HG03457 (cell line): ENCODE measurements around the gene RIMS4.

Source experiments
- ATAC-seq: cut with Tn5 transposase; IDR thresholded peaks from one replicate; pipeline ENCODE4 v1.9.1; 2021; ENCODE audit warnings: moderate number of reproducible peaks; ENCODE audit not compliant: unreplicated experiment

RIMS4 gene

DNA sequence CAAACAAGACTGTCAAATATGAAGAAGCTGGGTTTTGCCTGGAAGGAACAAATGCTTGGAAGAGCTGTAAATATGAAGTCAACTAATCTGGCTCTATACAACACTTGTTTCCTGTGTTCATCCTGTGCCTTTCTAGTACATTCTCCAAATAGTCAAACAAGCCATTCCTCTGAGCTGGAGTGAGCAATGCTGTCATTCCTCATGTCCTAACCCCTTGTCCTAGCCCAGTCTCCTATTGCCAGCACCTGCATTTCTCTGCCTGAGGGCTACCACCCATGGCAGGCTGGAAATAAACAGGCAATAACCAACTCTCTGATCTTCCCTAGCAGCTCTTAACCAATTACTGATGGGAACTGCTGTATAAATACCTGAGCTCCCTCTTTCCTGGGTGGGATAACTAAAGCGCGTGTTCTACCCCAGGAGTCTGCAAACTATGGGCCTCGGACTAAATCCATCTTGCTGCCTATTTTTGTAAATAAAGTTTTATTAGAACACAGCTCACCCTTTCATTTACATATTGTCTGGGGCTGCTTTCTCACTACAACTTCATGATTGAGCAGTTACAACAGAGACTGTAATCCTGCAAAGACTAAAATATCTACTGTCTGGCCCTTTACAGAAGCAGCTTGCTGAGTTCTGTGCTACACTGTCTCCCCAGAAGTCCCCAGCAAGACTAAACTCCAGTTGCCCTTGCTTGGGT, 13.4 kb downstream of the RIMS4 start:
- no peak for ATAC-seq

DNA sequence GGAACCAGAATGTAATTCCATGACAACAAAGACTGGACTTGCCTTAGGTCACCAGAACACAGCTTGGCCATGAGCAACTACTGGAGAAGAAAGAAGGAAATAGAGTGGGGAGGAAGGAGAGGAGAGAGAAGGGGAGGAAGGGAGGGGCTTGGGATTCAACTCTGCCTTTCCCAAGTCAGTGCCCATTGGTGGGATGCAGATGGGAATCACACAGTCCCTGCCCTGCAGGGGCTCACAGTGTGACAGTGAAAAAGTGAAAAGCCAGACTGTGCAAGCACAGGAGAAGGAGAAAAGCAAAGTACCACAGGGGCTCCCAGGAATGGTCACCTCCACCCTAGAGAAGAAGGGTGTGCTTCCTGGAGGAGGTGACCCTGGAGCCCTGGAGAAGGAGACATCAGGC, 14.0 kb downstream of the RIMS4 start:
- ATAC-seq: no peak

DNA sequence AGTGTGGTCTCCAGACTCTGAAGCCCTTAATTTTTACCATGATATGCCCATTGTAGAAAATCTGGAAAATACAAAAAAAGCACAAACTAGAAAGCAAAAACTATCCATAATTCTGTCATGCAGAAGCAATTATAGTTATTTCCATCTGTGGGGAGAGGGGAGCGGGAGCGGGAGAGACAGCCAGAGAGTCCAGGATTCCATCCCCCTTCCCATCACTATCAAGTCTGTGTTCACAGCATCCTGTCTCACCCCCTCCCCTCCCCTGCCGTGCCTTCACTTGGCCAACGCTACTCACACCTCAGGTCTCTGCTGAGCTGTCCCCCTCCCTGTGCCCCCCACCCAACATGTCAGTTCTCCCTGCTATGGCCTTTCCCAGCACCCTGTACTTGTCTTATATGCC, 14.5 kb downstream of the RIMS4 start:
- ATAC-seq: no peak

DNA sequence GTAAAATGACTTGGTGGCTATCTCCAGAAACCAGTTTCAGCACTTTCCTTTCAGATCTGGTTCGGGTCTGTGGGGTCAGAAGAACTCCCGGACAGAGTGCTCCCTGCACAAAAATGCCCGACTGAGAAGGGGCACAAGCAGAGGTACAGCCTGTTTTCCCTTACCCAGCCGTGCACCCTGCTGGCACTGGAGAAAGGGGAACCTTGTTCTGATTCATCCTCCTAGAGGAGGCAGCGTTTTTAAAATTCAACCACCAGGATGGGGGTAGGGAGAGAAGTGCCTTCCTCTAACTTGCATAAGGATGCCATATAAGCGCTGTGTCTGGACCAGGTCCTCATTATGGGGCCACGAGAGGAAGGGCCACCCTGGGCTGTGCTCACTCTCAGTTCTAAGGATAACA, 17.6 kb downstream of the RIMS4 start:
- ATAC-seq: no peak

DNA sequence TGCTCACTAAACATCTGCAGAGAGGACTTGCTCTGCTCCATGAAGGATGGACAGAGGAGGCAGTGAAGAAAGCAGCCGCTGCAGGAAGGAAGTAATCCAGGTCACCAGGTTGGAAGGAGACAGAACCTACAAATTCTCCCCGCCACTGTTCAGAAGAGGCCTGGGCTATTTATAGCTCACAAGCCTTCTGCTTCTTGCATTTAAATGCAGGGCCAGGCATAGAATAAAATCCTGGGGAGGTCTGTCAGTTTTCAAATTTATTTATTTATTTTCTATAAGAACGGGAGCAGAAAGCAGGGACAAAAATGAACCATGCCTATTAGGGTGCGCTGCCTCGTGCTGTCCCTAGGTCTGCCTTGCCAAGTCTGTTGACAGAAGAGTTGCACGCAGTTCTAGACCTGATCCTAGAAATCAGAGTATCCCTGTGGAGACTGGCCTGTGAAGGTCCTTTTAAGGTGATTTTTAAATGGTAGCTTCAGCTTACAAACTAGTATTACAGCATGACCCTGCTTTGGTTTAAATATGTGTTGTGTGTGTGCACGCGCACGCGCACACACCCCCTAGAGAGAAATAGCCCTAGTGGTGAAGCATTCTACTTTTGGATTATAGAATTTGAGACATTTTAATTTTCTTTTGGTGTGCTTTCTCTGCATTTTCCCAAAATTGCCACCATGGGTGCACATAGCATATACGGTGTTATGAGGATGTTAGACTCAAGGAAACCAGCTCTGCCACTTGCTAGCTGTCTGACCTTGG, 19.5 kb downstream of the RIMS4 start:
- ATAC-seq: no peak

DNA sequence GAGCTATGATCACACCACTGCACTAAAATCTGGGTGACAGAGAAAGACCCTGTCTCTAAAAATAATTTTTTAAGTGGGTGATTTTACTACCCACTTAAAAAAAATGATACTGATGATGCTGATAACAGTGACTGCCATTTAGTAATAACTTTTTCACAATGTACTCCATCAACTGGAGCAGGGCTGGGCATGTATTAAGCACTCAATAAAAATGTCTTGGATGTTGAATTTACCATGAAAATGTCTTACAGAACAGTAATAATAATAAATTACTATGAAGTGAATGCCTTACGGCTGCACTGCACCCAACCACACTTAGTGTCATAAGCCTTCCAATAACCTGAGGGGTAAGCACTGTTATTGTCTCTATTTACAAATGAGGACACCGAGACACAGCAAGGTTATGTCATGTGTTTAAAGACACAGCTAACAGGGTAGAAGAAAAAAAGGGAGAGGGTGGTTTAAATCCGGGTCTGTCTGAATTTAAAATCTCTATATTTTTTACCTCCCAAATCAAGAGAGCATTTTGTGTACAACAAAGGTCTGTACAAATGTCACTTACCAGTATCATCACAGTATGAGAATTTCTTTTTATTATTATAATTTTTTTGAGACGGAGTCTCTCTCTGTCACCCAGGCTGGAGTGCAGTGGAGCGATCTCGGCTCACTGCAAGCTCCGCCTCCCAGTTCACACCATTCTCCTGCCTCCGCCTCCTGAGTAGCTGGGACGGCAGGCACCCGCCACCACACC, 21.5 kb downstream of the RIMS4 start:
- ATAC-seq: no peak

DNA sequence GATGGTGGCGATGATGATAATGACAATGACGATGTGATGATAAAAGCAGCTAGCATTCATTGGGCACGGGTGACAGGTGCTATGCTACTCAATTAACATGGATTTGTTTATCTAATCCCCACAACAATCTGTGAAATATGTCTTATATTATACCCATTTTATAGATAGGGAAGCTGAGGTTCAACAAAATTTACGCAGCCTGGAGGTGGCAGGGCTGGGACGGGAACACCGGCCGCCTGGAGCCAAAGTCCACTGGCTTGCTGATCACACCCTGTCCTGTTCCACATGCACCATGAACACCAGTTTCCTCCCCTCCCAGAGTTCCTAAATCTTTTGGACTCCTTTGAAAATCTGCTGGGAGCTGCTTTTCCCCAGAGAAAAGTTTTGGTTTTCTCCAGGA, 23.0 kb downstream of the RIMS4 start:
- no peak for ATAC-seq

DNA sequence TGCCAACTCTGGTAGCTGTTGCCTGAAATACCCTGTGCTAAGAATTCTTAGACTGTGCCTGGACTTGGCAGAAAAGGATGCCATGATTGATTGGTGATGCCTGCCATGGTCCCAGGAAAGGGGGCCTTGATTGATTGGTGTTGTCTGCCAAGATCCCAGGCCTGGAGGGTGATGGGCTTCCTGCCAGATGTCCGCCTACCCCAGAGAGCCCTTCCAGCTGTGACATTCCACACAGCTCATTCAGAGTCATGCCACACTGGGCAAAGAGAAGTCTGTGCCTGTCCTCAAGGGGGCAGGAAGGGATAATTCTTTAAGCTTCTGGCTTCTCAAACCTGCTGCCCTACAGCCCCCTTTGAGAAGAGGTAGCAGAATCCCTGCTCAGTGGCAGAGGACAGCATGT, 24.6 kb downstream of the RIMS4 start:
- no peak for ATAC-seq

DNA sequence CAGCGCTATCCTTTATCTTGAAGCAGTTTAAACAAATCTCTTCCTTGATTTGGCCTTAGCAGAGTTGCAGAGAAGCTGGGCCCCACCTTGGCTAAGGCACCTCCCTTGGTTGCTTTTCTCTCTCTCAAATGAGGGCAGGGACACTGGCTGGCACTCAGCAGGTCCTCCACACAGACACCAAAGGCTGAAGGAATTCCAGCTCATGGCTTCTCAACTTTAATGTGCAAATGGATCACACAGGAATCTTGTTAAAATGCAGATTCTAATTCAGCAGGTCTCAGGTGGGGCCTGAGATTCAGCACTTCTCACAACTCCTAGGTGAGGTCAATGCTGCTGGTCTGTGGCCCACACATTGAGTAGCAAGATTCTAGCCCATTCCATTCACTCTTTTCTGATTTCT, 25.7 kb downstream of the RIMS4 start:
- no peak for ATAC-seq

DNA sequence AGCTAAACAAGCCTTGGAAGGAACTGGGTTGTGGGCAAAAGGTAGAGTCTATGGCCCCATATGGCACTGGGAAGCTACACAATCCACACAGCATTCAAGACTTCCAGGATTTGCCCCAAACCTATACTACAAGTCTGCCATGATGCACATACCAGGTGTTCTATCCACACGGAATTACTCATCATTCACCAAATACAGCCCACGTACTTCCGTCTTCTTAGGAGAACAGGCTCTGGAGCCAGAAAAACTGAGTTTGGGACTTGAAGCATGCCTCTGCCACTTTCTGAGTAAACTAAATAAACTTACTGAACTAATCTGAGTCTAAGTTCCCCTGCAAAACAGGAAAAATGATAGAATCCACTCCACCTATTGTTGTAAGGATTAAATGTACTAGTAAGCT, 28.6 kb downstream of the RIMS4 start:
- no peak for ATAC-seq

DNA sequence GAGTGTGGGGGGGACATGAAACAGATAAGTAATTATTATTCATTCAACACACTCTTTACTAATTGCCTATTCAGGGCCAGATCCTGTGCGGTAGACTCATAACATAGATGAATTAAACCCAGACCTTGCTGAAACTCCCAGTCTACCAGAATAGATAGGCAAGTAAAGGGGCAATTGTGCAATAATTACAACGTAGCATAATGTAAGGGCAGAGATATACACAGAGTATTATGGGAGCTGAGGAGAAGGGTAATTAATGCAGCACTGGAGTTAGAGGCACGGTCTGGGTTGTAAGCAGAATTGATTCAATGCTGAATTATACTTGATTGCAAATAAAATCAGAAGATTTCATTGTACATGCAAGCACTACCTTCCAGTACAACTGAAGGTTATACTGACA, 29.2 kb downstream of the RIMS4 start:
- no peak for ATAC-seq

DNA sequence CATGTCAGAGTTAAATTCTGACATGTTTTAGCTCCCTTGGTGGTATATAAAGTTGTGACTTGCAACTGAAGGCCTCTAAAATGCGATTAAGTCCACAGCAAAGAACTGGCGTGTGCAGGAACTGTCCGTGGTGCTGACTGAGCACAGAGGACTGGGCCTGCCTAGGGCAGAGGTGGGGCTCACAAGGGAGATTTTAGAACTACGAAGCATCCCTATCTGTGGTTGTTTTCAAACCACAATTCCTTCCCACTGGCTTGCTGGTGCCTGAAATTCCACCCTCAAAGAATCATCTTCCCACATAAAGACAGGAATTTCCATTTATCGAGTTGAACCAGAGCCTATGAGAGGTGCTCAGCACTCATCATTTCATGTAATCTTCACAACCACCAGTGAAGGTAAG, 30.1 kb downstream of the RIMS4 start:
- ATAC-seq: no peak

DNA sequence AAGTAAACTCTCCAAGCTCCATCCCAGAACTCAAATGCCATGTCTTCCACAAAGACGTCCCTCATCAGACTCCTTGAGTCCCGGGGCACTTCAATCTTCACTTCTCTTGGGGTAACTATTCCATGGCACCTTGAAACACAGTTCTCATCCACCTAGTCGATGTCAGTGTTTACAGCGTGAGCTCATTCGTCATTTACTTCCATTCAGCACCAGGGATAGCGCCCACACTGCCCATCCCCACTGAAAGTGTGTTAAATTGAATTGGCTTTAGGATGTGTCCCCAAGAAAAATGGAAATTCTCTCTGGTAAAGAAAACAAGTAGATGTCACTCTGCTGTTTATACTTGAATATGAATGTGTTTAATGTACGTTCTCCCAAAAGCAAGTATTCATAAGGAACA, 33.4 kb downstream of the RIMS4 start:
- no peak for ATAC-seq

DNA sequence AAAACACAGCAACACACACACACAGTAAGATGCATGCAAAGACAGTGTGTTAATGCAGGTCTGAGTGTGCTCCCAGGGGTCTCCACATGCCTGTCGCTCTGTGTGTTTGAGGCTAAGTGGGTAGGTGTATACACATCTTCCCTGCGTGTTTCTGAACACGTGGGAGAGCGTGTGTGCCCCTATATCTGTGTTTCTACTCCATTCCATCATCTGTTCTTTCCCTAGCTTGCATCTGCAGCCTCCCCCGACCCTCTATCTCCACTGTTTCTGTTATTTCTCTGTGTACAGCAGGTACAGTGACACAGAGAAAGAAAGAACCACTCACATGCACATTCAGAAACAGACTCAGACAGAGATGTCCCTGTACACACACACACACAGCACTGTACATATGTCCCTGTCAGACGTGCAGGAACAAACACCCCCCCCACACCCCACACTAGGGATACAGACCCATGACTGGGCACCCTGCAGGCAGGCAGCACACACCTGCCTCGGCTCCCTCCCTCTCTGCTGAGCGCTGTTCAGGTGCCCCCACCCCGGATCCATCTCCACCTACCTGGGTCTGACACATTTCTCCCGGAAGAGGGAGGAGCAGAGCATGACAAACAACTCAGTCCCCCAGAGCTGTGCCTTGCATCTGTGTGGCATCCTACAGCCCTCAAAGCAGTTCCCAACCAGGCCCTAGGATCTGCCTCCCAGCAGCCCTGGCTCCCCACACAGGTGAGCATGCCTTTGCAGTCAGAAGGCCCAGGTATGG, 37.1 kb downstream of the RIMS4 start:
- no peak for ATAC-seq

DNA sequence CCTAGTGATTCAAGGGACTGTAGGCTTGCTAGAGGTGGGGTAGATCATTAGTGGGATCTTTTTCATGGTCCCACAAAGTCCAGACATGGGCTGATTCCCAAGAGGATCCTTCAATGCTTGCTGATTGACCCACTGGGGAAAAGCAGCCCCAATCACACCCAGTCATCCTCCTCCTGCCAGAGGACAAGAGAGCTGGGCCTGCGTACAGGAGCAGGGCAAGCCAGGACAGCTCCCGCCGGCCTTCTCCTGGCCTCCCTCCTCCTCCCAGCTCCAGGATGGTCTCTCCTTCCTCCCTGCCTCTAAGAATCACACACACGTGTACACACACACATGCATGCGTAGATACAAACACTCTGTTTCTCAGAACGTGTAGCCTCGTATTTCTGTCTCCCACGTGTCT, 37.7 kb downstream of the RIMS4 start:
- no peak for ATAC-seq

DNA sequence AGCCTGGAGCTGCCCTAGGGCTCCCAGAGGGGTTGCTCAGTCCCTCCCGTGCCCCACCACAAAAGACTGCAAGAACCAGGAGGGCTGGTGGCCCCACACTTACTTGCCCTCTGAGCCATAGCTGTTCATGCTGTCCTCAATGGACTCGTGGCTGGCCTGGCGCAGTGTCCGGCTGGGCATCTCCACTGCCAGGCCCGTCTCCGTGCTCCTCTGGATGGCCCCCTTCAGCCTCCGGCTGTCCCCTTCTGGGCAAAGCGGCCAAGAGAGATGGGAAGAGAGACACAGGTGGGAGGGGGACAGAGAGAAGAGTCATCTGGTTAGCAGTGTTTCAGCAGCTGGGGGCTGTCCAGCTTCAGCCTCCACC, 39.2 kb downstream of the RIMS4 start:
- no peak for ATAC-seq

DNA sequence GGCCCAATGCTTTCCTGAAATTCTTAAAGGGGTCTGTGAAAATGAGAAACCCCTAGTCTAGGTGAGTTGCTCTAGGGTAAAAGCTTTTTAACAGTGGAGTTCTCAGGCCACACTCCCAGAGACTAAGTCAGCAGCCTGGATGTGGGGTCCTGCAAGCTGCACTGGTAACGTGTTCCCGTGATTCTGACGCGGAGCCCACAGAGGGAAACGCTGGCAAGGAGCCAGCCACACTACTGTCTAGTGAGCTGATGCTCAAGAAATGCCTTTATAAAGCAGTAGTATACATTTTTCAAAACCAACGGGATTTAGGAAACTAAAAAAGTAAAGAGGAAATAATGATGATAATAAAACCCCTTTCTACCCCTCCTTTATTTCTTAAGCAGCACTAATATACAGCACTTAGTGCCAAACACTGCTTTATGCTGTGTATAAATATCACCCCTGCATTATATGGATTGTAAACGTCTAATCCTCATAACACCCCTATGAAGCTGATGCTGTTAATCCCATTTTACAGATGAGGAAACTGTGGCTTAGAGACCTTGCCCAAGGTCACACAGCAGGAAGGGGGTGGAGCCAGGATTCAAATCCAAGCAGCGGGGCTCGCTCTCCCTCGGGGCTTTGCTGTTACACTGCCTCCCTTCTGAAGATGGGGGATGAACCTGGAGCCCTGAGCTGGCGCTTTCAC, 39.7 kb downstream of the RIMS4 start:
- ATAC-seq: no peak

DNA sequence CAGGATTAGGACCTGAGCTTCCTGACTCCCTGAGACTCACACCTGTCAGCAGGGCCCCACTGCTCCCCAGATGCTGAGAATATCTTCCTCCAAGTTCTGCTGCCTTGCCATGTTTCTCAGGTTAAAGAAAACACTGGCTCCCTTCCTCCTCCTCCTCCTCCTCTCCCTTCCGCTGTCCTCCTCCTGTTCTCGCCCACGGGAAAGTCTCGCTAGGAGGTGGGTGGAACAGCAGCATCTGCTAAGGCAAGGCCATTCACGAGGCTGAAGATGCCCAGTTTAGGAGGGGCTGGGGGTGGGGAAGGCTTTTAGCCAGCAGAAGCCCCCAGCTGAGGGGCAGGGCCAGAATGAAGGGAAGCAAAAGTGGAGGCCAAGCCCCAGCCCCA, 40.9 kb downstream of the RIMS4 start:
- ATAC-seq: no peak

DNA sequence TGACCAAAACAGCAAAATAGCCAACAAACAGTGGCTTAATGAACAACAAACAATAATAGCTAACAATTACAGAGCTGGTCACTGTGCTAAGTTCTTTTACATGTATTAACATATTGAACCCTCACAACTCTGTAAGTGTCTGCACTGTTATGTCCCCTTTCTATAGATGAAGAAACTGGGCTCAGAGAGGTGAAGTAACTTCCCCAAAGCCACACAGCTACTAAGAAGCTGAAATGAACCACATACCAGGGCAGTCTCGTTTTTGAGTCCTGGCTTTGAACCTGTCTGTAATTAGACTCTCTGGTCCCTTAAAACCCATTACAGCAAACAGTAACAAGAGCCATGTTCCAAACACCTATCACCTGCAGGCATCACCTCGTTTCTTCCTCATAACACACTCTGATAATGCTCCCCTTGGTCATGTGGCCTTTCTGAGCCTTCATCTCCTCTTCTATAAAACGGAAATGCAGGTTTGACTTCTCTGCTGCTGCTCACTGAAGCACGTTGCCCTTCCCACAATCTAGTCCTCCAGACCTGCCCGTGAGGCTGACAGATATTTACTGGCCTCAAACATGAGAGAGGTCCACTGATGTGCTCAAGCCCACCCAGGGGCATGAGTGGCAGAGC, 41.4 kb downstream of the RIMS4 start:
- no peak for ATAC-seq

DNA sequence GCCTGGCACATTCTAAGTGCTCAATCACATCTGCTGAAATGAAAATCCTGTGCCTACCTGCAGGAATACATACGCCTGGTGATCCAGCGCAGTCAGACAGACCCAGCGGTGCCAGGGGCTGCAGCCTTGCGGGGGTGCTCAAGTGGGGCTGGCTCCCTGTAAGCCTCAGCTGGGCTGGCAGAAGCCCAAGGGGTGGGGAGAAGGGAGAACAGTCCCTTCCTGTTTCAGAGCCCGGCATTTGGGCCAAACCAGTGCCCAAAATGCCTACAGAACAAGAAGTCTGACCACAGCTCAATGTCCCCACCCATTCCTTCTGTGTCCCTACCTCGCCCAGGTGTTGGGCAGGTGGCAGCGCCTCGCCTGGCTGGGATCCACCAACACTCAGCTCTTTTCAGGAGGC, 42.1 kb downstream of the RIMS4 start:
- no peak for ATAC-seq
